GM13977 (cell line): ENCODE results near the gene LIN37.

Source experiments
- DNase-seq: peaks from one replicate; pipeline ENCODE4 v3.0.0; 2012; ENCODE audit warnings: low spot score
- in situ Hi-C: fragments of 300-500 bp; cut with MboI; formaldehyde crosslinking; loops from one replicate; pipeline ENCODE4 v1.12.0; 2022; ENCODE audit warnings: low sequenced_read_pairs, low pct_unique_long_range_greater_than_20kb, mixed read lengths, inconsistent platforms; ENCODE audit not compliant: unreplicated experiment
- TF ChIP-seq, protein P1 (sequence below): IDR thresholded peaks from 2 replicates; pipeline ENCODE4 v1.5.1; 2012; ENCODE audit warnings: mild to moderate bottlenecking, control low read depth; ENCODE audit not compliant: insufficient read depth; ENCODE audit errors: extremely low read depth, missing control alignments

LIN37 gene

GRCh38 chr19:35710784-35711723 is 37.3 kb upstream of the LIN37 start:
- in situ Hi-C loops: no loop called here
- TF ChIP-seq, protein P1, sequence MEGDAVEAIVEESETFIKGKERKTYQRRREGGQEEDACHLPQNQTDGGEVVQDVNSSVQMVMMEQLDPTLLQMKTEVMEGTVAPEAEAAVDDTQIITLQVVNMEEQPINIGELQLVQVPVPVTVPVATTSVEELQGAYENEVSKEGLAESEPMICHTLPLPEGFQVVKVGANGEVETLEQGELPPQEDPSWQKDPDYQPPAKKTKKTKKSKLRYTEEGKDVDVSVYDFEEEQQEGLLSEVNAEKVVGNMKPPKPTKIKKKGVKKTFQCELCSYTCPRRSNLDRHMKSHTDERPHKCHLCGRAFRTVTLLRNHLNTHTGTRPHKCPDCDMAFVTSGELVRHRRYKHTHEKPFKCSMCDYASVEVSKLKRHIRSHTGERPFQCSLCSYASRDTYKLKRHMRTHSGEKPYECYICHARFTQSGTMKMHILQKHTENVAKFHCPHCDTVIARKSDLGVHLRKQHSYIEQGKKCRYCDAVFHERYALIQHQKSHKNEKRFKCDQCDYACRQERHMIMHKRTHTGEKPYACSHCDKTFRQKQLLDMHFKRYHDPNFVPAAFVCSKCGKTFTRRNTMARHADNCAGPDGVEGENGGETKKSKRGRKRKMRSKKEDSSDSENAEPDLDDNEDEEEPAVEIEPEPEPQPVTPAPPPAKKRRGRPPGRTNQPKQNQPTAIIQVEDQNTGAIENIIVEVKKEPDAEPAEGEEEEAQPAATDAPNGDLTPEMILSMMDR: no peak
- no peak for DNase-seq

DNA sequence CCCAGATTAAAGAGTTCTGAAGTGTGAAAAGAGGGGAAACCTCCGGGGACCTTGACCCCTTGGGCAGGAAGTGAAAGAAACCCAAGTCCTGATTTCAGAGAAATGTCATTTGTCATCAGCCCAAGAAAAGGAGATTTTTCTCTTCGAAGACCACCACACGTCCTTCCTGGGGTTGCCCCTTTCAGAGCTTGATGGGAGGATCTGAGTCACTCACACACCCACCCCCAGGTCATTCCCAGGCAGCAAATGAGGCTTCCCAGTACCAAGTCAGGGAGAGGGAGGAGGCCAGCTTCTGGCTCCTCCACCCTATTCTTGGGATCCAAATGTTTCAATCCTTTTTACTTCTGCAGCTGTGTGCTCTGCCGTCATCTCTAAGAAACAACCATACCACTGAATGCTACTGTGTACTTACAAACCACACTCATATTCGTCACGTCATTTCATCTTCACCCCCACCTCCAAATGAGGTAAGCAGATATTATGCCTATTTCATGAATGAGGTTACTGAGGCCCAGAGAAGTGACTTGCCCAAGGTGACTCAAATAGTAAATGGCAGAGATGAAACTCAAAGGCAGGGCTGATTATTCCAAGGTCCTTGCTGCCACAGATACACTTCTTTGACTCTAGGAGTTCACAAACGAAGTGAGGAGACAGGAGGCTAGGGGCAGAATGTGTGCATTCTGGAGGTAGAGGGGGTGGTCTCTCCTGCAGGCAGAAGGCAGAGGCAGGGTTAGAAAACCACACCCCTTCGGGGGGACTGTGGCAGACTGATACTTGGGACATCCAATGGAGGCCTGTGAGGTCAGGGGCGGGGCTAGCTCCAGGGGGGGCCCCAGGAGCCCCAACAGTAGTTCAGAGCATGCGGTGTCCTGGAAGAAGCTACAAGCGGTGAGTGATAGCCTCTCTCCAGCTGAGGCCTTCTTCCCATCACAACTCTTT is 35.5 kb upstream of the LIN37 start:
- in situ Hi-C loops: no loop called here
- peak; percentile 78 for DNase-seq
- TF ChIP-seq, protein P1: no peak

- TF ChIP-seq, protein P1: no peak
- DNase-seq: no peak
- in situ Hi-C loops: no loop called here
Measured at GRCh38 chr19:35713506-35713850, 34.9 kb upstream of the LIN37 start.

- DNase-seq: no peak
- TF ChIP-seq, protein P1: no peak
- in situ Hi-C loops: no loop called here
Measured at GRCh38 chr19:35713904-35714495, 34.4 kb upstream of the LIN37 start.

DNA sequence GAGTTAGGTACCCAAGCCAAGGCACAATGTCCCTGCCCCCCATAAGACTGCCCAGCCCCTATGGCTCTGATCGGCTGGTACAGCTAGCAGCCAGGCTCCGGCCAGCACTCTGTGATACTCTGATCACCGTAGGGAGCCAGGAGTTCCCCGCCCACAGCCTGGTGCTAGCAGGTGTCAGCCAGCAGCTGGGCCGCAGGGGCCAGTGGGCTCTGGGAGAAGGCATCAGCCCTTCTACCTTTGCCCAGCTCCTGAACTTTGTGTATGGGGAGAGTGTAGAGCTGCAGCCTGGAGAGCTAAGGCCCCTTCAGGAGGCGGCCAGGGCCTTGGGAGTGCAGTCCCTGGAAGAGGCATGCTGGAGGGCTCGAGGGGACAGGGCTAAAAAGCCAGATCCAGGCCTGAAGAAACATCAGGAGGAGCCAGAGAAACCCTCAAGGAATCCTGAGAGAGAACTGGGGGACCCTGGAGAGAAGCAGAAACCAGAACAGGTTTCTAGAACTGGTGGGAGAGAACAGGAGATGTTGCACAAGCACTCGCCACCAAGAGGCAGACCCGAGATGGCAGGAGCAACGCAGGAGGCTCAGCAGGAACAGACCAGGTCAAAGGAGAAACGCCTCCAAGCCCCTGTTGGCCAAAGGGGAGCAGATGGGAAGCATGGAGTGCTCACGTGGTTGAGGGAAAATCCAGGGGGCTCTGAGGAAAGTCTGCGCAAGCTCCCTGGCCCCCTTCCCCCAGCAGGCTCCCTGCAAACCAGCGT is 33.6 kb upstream of the LIN37 start:
- no peak for DNase-seq
- TF ChIP-seq, protein P1: peak; percentile 44
- in situ Hi-C loops: no loop called here

GRCh38 chr19:35715355-35715809 is 33.0 kb upstream of the LIN37 start:
- in situ Hi-C loops: no loop called here
- DNase-seq: no peak
- TF ChIP-seq, protein P1: no peak
